Activated CD4-positive, alpha-beta memory T cell treated with anti-CD3 and anti-CD28 coated beads for 36 hours (primary cell): ENCODE data around the gene ZBTB2. TPM values are rescaled to one million over a fixed set of nuclear protein-coding genes. Genes with fewer than 3 reads are reported as not detected.
"Not testable (repeated sequence)": the region's sequence is repeated elsewhere in the genome, so short reads cannot be mapped to it uniquely, and the experiment has no call there.

Source experiments
- CTCF ChIA-PET: fragments of 350-600 bp; sonication (Branson Sonifier 250); formaldehyde crosslinking; loops from one replicate; lab custom pipeline; 2021; ENCODE audit warnings: antibody characterized with exemption, inconsistent platforms; lab: Charles Lee
- POLR2A ChIA-PET: fragments of 350-600 bp; sonication (Branson Sonifier 250); formaldehyde crosslinking; loops from one replicate; lab custom pipeline; 2021; ENCODE audit warnings: antibody characterized with exemption; lab: Charles Lee
- DNase-seq: peaks from one replicate; pipeline ENCODE4 v3.0.0-alpha.2; 2020
- H3K27ac Mint-ChIP-seq: one replicate; pipeline ENCODE4 v1.8.0; 2021; ENCODE audit warnings: mixed read lengths
- H3K27me3 Mint-ChIP-seq: one replicate; pipeline ENCODE4 v1.8.0; 2021; ENCODE audit warnings: mixed read lengths
- H3K36me3 Mint-ChIP-seq: one replicate; pipeline ENCODE4 v1.8.0; 2021; ENCODE audit warnings: mixed read lengths
- H3K4me1 Mint-ChIP-seq: one replicate; pipeline ENCODE4 v1.8.0; 2021; ENCODE audit warnings: low read depth, mixed read lengths
- H3K4me3 Mint-ChIP-seq: one replicate; pipeline ENCODE4 v1.8.0; 2021; ENCODE audit warnings: mild to moderate bottlenecking, mixed read lengths
- H3K9me3 Mint-ChIP-seq: one replicate; pipeline ENCODE4 v1.8.0; 2021; ENCODE audit warnings: mixed read lengths
- intact Hi-C: fragments of 100-400 bp; cut with micrococcal nuclease; formaldehyde crosslinking; loops from one replicate; pipeline ENCODE4 v1.15.1; 2023
- total RNA-seq, 2 experiments: library from RNA; stranded (reverse); gene quantifications; one replicate each; pipeline ENCODE4 v1.2.3, GENCODE V29; 2021

Gene ZBTB2
- total RNA-seq, 2 experiments from 2014 or later: 14.0 to 15.6 TPM

GRCh38 chr6:151359486-151359885, 31.9 kb downstream of the ZBTB2 start:
- H3K27me3 Mint-ChIP-seq: no peaks in the 10 kb centered on the region
- intact Hi-C loops: no loop called here
- POLR2A ChIA-PET: no interaction called here
- CTCF ChIA-PET: no interaction called here
- no peak overlapping the region for H3K4me3 Mint-ChIP-seq
- peaks cover 10% of the 10 kb centered on the region for H3K4me1 Mint-ChIP-seq
- no peak overlapping the region for H3K27ac Mint-ChIP-seq
- DNase-seq: no peak
- H3K36me3 Mint-ChIP-seq: peaks cover 21% of the 10 kb centered on the region
- no peaks in the 10 kb centered on the region for H3K9me3 Mint-ChIP-seq

- Mint-ChIP-seq H3K4me3 (no peak overlapping the region), H3K9me3 (no peaks in the 10 kb centered on the region), H3K27ac (no peak overlapping the region), H3K27me3 (no peaks in the 10 kb centered on the region), H3K36me3 (peaks cover 15% of the 10 kb centered on the region), H3K4me1 (peaks cover 10% of the 10 kb centered on the region)
- CTCF ChIA-PET: interaction anchor here (1.0 to 1.4 kb wide), 3 partner anchors 22 to 467 kb away, joined by 3 to 6 read pairs (median 5); no protein-coding TSS in a partner anchor
- DNase-seq: no peak
- POLR2A ChIA-PET: no interaction called here
- intact Hi-C loops: no loop called here
Observed at GRCh38 chr6:151358475-151358874, 32.9 kb downstream of the ZBTB2 start.

- Mint-ChIP-seq H3K27ac (no peak overlapping the region), H3K4me1 (peaks cover 10% of the 10 kb centered on the region), H3K9me3 (no peaks in the 10 kb centered on the region), H3K27me3 (no peaks in the 10 kb centered on the region), H3K4me3 (no peak overlapping the region), H3K36me3 (peaks cover 13% of the 10 kb centered on the region)
- POLR2A ChIA-PET: no interaction called here
- intact Hi-C loops: no loop called here
- CTCF ChIA-PET: interaction anchor here (1.0 to 1.4 kb wide), 3 partner anchors 22 to 466 kb away, joined by 3 to 6 read pairs (median 5); no protein-coding TSS in a partner anchor
- DNase-seq: no peak
Observed at GRCh38 chr6:151357758-151358436, 33.5 kb downstream of the ZBTB2 start.

- H3K4me3 Mint-ChIP-seq, H3K9me3 Mint-ChIP-seq, POLR2A ChIA-PET, H3K27me3 Mint-ChIP-seq, intact Hi-C loops, DNase-seq, H3K27ac Mint-ChIP-seq: not testable (repeated sequence)
- H3K36me3 Mint-ChIP-seq: peaks cover 10% of the 10 kb centered on the region
- peaks cover 10% of the 10 kb centered on the region for H3K4me1 Mint-ChIP-seq
- CTCF ChIA-PET: interaction anchor here (1.0 to 1.3 kb wide), 2 partner anchors 22 to 33 kb away, joined by 5 read pairs; no protein-coding TSS in a partner anchor
Observed at GRCh38 chr6:151356983-151357382, 34.4 kb downstream of the ZBTB2 start.

DNA sequence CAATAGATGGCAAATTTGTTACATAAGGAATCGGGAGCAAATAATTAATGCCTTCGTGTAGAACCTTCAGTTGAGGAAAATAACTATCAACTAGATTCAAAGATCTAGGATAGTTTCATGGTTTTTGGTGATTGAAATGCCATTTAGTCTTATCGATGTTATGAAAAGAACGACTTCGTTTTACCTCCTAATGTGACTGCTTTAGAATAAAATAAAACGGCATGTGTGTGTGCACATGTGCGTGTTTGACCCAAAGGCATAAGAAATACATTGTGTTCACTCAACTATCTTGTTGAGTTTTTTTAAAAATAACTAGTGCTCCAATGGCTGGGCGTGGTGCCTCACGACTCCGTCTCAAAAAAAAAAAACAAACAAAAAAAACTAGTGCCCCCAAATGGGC, 37.6 kb downstream of the ZBTB2 start:
- POLR2A ChIA-PET: no interaction called here
- no peaks in the 10 kb centered on the region for H3K27me3 Mint-ChIP-seq
- intact Hi-C loops: no loop called here

DNA sequence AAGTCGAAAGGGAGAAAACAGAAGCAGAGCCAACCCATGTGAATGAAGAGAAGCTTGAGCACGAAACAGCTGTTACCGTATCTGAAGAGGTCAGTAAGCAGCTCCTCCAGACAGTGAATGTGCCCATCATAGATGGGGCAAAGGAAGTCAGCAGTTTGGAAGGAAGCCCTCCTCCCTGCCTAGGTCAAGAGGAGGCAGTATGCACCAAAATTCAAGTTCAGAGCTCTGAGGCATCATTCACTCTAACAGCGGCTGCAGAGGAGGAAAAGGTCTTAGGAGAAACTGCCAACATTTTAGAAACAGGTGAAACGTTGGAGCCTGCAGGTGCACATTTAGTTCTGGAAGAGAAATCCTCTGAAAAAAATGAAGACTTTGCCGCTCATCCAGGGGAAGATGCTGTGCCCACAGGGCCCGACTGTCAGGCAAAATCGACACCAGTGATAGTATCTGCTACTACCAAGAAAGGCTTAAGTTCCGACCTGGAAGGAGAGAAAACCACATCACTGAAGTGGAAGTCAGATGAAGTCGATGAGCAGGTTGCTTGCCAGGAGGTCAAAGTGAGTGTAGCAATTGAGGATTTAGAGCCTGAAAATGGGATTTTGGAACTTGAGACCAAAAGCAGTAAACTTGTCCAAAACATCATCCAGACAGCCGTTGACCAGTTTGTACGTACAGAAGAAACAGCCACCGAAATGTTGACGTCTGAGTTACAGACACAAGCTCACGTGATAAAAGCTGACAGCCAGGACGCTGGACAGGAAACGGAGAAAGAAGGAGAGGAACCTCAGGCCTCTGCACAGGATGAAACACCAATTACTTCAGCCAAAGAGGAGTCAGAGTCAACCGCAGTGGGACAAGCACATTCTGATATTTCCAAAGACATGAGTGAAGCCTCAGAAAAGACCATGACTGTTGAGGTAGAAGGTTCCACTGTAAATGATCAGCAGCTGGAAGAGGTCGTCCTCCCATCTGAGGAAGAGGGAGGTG, 38.7 kb downstream of the ZBTB2 start:
- ChIA-PET CTCF (interaction anchor here (0.6 to 1.4 kb wide), 2 partner anchors 28 to 378 kb away, joined by 3 to 4 read pairs; no protein-coding TSS in a partner anchor), POLR2A (no interaction called here)
- Mint-ChIP-seq H3K4me1 (peaks cover 3% of the 10 kb centered on the region), H3K27ac (no peak overlapping the region), H3K4me3 (no peak overlapping the region), H3K27me3 (no peaks in the 10 kb centered on the region), H3K36me3 (no peaks in the 10 kb centered on the region), H3K9me3 (no peaks in the 10 kb centered on the region)
- DNase-seq: no peak
- intact Hi-C loops: no loop called here

More for the DNA sequence above, 37.6 kb downstream of the ZBTB2 start:
- Mint-ChIP-seq H3K27ac (no peak overlapping the region), H3K36me3 (peaks cover 2% of the 10 kb centered on the region), H3K4me1 (peaks cover 10% of the 10 kb centered on the region), H3K9me3 (no peaks in the 10 kb centered on the region), H3K4me3 (no peak overlapping the region)
- no peak for DNase-seq
- CTCF ChIA-PET: interaction anchor here (0.6 to 1.4 kb wide), 2 partner anchors 30 to 377 kb away, joined by 3 to 4 read pairs; no protein-coding TSS in a partner anchor

DNA sequence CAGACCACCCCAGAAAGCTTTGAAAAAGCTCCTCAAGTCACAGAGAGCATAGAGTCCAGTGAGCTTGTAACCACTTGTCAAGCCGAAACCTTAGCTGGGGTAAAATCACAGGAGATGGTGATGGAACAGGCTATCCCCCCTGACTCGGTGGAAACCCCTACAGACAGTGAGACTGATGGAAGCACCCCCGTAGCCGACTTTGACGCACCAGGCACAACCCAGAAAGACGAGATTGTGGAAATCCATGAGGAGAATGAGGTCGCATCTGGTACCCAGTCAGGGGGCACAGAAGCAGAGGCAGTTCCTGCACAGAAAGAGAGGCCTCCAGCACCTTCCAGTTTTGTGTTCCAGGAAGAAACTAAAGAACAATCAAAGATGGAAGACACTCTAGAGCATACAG, 39.6 kb downstream of the ZBTB2 start:
- Mint-ChIP-seq H3K36me3 (no peaks in the 10 kb centered on the region), H3K9me3 (no peaks in the 10 kb centered on the region), H3K4me3 (no peak overlapping the region), H3K4me1 (no peaks in the 10 kb centered on the region), H3K27me3 (no peaks in the 10 kb centered on the region), H3K27ac (no peak overlapping the region)
- intact Hi-C loops: no loop called here
- DNase-seq: no peak
- ChIA-PET CTCF (interaction anchor here (1.2 kb wide), 1 partner anchor 27 kb away, joined by 3 read pairs; no protein-coding TSS in a partner anchor), POLR2A (no interaction called here)

DNA sequence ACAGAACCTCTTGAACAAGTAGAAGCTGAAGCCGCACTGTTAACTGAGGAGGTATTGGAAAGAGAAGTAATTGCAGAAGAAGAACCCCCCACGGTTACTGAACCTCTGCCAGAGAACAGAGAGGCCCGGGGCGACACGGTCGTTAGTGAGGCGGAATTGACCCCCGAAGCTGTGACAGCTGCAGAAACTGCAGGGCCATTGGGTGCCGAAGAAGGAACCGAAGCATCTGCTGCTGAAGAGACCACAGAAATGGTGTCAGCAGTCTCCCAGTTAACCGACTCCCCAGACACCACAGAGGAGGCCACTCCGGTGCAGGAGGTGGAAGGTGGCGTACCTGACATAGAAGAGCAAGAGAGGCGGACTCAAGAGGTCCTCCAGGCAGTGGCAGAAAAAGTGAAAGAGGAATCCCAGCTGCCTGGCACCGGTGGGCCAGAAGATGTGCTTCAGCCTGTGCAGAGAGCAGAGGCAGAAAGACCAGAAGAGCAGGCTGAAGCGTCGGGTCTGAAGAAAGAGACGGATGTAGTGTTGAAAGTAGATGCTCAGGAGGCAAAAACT, 40.1 kb downstream of the ZBTB2 start:
- no peaks in the 10 kb centered on the region for H3K36me3 Mint-ChIP-seq
- H3K27me3 Mint-ChIP-seq: no peaks in the 10 kb centered on the region
- H3K9me3 Mint-ChIP-seq: no peaks in the 10 kb centered on the region
- H3K4me3 Mint-ChIP-seq: no peak overlapping the region
- ChIA-PET POLR2A (no interaction called here), CTCF (interaction anchor here (1.1 to 1.7 kb wide), 3 partner anchors 16 to 337 kb away, joined by 3 to 5 read pairs (median 3); no protein-coding TSS in a partner anchor)
- H3K27ac Mint-ChIP-seq: no peak overlapping the region
- no peak for DNase-seq
- H3K4me1 Mint-ChIP-seq: no peaks in the 10 kb centered on the region
- intact Hi-C loops: no loop called here

DNA sequence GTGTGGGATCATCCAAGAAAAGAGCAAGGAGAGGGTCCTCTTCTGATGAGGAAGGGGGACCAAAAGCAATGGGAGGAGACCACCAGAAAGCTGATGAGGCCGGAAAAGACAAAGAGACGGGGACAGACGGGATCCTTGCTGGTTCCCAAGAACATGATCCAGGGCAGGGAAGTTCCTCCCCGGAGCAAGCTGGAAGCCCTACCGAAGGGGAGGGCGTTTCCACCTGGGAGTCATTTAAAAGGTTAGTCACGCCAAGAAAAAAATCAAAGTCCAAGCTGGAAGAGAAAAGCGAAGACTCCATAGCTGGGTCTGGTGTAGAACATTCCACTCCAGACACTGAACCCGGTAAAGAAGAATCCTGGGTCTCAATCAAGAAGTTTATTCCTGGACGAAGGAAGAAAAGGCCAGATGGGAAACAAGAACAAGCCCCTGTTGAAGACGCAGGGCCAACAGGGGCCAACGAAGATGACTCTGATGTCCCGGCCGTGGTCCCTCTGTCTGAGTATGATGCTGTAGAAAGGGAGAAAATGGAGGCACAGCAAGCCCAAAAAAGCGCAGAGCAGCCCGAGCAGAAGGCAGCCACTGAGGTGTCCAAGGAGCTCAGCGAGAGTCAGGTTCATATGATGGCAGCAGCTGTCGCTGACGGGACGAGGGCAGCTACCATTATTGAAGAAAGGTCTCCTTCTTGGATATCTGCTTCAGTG, 40.8 kb downstream of the ZBTB2 start:
- ChIA-PET CTCF (interaction anchor here (1.1 to 1.7 kb wide), 3 partner anchors 16 to 336 kb away, joined by 3 to 5 read pairs (median 3); no protein-coding TSS in a partner anchor), POLR2A (no interaction called here)
- H3K36me3 Mint-ChIP-seq: no peaks in the 10 kb centered on the region
- H3K9me3 Mint-ChIP-seq: no peaks in the 10 kb centered on the region
- H3K4me3 Mint-ChIP-seq: no peak overlapping the region
- no peaks in the 10 kb centered on the region for H3K27me3 Mint-ChIP-seq
- intact Hi-C loops: no loop called here
- H3K4me1 Mint-ChIP-seq: no peaks in the 10 kb centered on the region
- no peak for DNase-seq
- no peak overlapping the region for H3K27ac Mint-ChIP-seq

DNA sequence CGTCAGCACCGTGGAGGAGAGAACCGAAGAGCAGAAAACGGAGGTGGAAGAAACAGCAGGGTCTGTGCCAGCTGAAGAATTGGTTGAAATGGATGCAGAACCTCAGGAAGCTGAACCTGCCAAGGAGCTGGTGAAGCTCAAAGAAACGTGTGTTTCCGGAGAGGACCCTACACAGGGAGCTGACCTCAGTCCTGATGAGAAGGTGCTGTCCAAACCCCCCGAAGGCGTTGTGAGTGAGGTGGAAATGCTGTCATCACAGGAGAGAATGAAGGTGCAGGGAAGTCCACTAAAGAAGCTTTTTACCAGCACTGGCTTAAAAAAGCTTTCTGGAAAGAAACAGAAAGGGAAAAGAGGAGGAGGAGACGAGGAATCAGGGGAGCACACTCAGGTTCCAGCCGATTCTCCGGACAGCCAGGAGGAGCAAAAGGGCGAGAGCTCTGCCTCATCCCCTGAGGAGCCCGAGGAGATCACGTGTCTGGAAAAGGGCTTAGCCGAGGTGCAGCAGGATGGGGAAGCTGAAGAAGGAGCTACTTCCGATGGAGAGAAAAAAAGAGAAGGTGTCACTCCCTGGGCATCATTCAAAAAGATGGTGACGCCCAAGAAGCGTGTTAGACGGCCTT, 41.6 kb downstream of the ZBTB2 start:
- Mint-ChIP-seq H3K27ac (no peak overlapping the region), H3K27me3 (no peaks in the 10 kb centered on the region), H3K4me3 (no peak overlapping the region), H3K36me3 (no peaks in the 10 kb centered on the region), H3K9me3 (no peaks in the 10 kb centered on the region), H3K4me1 (no peaks in the 10 kb centered on the region)
- ChIA-PET CTCF (interaction anchor here (1.1 to 1.7 kb wide), 2 partner anchors 17 to 336 kb away, joined by 3 to 5 read pairs; no protein-coding TSS in a partner anchor), POLR2A (no interaction called here)
- DNase-seq: no peak
- intact Hi-C loops: no loop called here

- H3K4me3 Mint-ChIP-seq, H3K36me3 Mint-ChIP-seq, H3K4me1 Mint-ChIP-seq, H3K27ac Mint-ChIP-seq, H3K9me3 Mint-ChIP-seq, POLR2A ChIA-PET, H3K27me3 Mint-ChIP-seq, DNase-seq, intact Hi-C loops: not testable (repeated sequence)
- CTCF ChIA-PET: interaction anchor here (0.8 to 1.2 kb wide), 2 partner anchors 17 to 19 kb away, joined by 3 read pairs; no protein-coding TSS in a partner anchor
Observed at GRCh38 chr6:151342750-151343149, 48.6 kb downstream of the ZBTB2 start.
